Loucy (cell line): ENCODE measurements around the gene TM4SF18.

Experiments
- EZH2phosphoT487 ChIP-seq: fragments of 200-600 bp; IDR thresholded peaks from 2 replicates; pipeline ENCODE4 v1.6.1; 2018; ENCODE audit warnings: antibody characterized with exemption, mild to moderate bottlenecking, moderate library complexity, borderline replicate concordance
- TF ChIP-seq, protein P1 (sequence below): fragments of 200-600 bp; sonication (generic); conservative IDR thresholded peaks from 2 replicates; pipeline ENCODE4 v1.5.1; 2014; ENCODE audit warnings: mild to moderate bottlenecking, antibody characterized with exemption, low read length

DNA sequence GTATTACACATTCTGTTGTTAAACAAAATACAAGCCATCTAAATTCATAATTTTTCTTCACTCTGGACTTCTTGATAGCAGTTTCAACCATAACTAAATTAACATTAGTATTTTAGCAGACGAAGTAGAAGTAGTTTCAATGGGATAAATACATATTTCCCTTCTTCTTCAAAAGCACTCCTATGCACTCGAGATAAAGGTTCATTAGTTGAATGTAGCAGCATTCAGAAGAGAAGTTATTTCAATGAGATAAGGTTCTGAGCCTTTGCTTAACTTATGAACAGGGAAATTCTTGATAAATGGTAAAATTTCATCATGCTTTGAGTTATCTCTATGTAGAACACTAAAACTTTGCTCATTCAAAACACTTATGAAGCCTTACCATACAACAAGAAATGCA lies 11.8 kb downstream of the TM4SF18 start:
- TF ChIP-seq, protein P1, sequence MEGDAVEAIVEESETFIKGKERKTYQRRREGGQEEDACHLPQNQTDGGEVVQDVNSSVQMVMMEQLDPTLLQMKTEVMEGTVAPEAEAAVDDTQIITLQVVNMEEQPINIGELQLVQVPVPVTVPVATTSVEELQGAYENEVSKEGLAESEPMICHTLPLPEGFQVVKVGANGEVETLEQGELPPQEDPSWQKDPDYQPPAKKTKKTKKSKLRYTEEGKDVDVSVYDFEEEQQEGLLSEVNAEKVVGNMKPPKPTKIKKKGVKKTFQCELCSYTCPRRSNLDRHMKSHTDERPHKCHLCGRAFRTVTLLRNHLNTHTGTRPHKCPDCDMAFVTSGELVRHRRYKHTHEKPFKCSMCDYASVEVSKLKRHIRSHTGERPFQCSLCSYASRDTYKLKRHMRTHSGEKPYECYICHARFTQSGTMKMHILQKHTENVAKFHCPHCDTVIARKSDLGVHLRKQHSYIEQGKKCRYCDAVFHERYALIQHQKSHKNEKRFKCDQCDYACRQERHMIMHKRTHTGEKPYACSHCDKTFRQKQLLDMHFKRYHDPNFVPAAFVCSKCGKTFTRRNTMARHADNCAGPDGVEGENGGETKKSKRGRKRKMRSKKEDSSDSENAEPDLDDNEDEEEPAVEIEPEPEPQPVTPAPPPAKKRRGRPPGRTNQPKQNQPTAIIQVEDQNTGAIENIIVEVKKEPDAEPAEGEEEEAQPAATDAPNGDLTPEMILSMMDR: no peak
- no peak for TF ChIP-seq EZH2phosphoT487
